Measurements from ENCODE around the gene CEP350.

The CEP350 gene

GRCh38 chr1:180160357-180160756, 205.7 kb downstream of the CEP350 start:
- DNase-seq = no peak

- DNase-seq = no peak
Observed at GRCh38 chr1:180163041-180163440, 208.4 kb downstream of the CEP350 start.

Measured in T-helper 9 cell (primary cell).